Measurements from ENCODE around the gene SESTD1. TPM values are rescaled to one million over a fixed set of nuclear protein-coding genes. Genes with fewer than 3 reads are reported as not detected.

Gene SESTD1
- total and polyA plus RNA-seq, 2 donors from 2014 or later: 9.8 to 93.5 TPM

- no peak for FAIRE-seq
- no peaks in the 10 kb centered on the region for H3K4me1 ChIP-seq (ENCODE audit: control insufficient read depth in 2 of 3, insufficient read depth in 2 of 3, low read depth in 1 of 3, low read length in 3 of 3)
- intact Hi-C loops (cut with DNase I): no loop called here
- no peak overlapping the region for H3K9ac ChIP-seq (ENCODE audit: low read length in 3 of 3)
- TF ChIP-seq CTCF (IDR thresholded peaks at IDR 0.05; ENCODE audit: borderline replicate concordance, extremely low read depth, insufficient read depth): no peak
- no peak for DNase-seq
- no peak overlapping the region for H3K4me3 ChIP-seq (ENCODE audit: low read length in 3 of 3)
- no peaks in the 10 kb centered on the region for H3K9me3 ChIP-seq (ENCODE audit: control insufficient read depth in 2 of 3, insufficient read depth in 1 of 3, low read length in 3 of 3)
- H3K36me3 ChIP-seq (ENCODE audit: control insufficient read depth in 2 of 3, insufficient read depth in 3 of 3, low read length in 3 of 3): no peaks in the 10 kb centered on the region
- no peaks in the 10 kb centered on the region for H3K27me3 ChIP-seq (ENCODE audit: control insufficient read depth, insufficient read depth, low read length)
- H3K27ac ChIP-seq (ENCODE audit: low read depth in 2 of 2, low read length in 2 of 2): no peak overlapping the region
Observed at GRCh38 chr2:179277429-179278196, 13.0 kb upstream of the SESTD1 start.

GRCh38 chr2:179275253-179276012, 10.8 kb upstream of the SESTD1 start:
- DNase-seq (no peak), FAIRE-seq (no peak)
- TF ChIP-seq CTCF (IDR thresholded peaks at IDR 0.05; ENCODE audit: borderline replicate concordance, extremely low read depth, insufficient read depth): no peak
- Histone ChIP-seq H3K4me3 (ENCODE audit: low read length in 3 of 3) (no peak overlapping the region), H3K36me3 (ENCODE audit: control insufficient read depth in 2 of 3, insufficient read depth in 3 of 3, low read length in 3 of 3) (no peaks in the 10 kb centered on the region), H3K27me3 (ENCODE audit: control insufficient read depth, insufficient read depth, low read length) (no peaks in the 10 kb centered on the region), H3K9ac (ENCODE audit: low read length in 3 of 3) (no peak overlapping the region), H3K4me1 (ENCODE audit: control insufficient read depth in 2 of 3, insufficient read depth in 2 of 3, low read depth in 1 of 3, low read length in 3 of 3) (no peaks in the 10 kb centered on the region), H3K27ac (ENCODE audit: low read depth in 2 of 2, low read length in 2 of 2) (no peak overlapping the region), H3K9me3 (ENCODE audit: control insufficient read depth in 2 of 3, insufficient read depth in 1 of 3, low read length in 3 of 3) (no peaks in the 10 kb centered on the region)
- intact Hi-C loops (cut with DNase I): no loop called here

GRCh38 chr2:179274749-179275148, 10.1 kb upstream of the SESTD1 start:
- H3K4me1 ChIP-seq (ENCODE audit: control insufficient read depth in 2 of 3, insufficient read depth in 2 of 3, low read depth in 1 of 3, low read length in 3 of 3): no peaks in the 10 kb centered on the region
- H3K9me3 ChIP-seq (ENCODE audit: control insufficient read depth in 2 of 3, insufficient read depth in 1 of 3, low read length in 3 of 3): no peaks in the 10 kb centered on the region
- FAIRE-seq: no peak
- no peak overlapping the region for H3K27ac ChIP-seq (ENCODE audit: low read depth in 2 of 2, low read length in 2 of 2)
- H3K4me3 ChIP-seq (ENCODE audit: low read length in 3 of 3): no peak overlapping the region
- intact Hi-C loops (cut with DNase I): no loop called here
- H3K9ac ChIP-seq (ENCODE audit: low read length in 3 of 3): no peak overlapping the region
- H3K36me3 ChIP-seq (ENCODE audit: control insufficient read depth in 2 of 3, insufficient read depth in 3 of 3, low read length in 3 of 3): no peaks in the 10 kb centered on the region
- no peaks in the 10 kb centered on the region for H3K27me3 ChIP-seq (ENCODE audit: control insufficient read depth, insufficient read depth, low read length)
- DNase-seq: no peak
- no peak for TF ChIP-seq CTCF (IDR thresholded peaks at IDR 0.05; ENCODE audit: borderline replicate concordance, extremely low read depth, insufficient read depth)
